IPS-NIHi7 (cell line): ENCODE measurements around the gene PLSCR2.
"Not testable (repeated sequence)": the region's sequence is repeated elsewhere in the genome, so short reads cannot be mapped to it uniquely, and the experiment has no call there.

Experiments used
- DNase-seq: peaks from one replicate; pipeline ENCODE4 v3.0.0; 2012; ENCODE audit warnings: mixed read lengths; ENCODE audit errors: extremely low spot score

The PLSCR2 gene

GRCh38 chr3:146416366-146416765 lies 53.0 kb downstream of the PLSCR2 start:
- no peak for DNase-seq

GRCh38 chr3:146414010-146414409 lies 55.4 kb downstream of the PLSCR2 start:
- DNase-seq, result no peak

- DNase-seq, result not testable (repeated sequence)
Measured at GRCh38 chr3:146412711-146413110, 56.6 kb downstream of the PLSCR2 start.

- no peak for DNase-seq
Measured at GRCh38 chr3:146407956-146408355, 61.4 kb downstream of the PLSCR2 start.

- DNase-seq, result no peak
Measured at GRCh38 chr3:146404436-146404835, 64.9 kb downstream of the PLSCR2 start.

- DNase-seq, result no peak
Measured at GRCh38 chr3:146403792-146404191, 65.6 kb downstream of the PLSCR2 start.

- no peak for DNase-seq
Measured at GRCh38 chr3:146396792-146397191, 72.6 kb downstream of the PLSCR2 start.

GRCh38 chr3:146395164-146395563 lies 74.2 kb downstream of the PLSCR2 start:
- DNase-seq, result no peak

- DNase-seq, result no peak
Measured at GRCh38 chr3:146390957-146391356, 78.4 kb downstream of the PLSCR2 start.

- DNase-seq, result no peak
Measured at GRCh38 chr3:146390006-146390772, 79.2 kb downstream of the PLSCR2 start.

GRCh38 chr3:146387566-146387965 lies 81.8 kb downstream of the PLSCR2 start:
- DNase-seq, result no peak

GRCh38 chr3:146386936-146387335 lies 82.4 kb downstream of the PLSCR2 start:
- no peak for DNase-seq

GRCh38 chr3:146384786-146385185 lies 84.6 kb downstream of the PLSCR2 start:
- no peak for DNase-seq
